Stimulated activated effector memory CD8-positive, alpha-beta T cell treated with anti-CD3 and anti-CD28 coated beads, Interleukin-12 subunit alpha, Interleukin-12 subunit beta, amount 100 ng/mL, for 72 hours (primary cell): ENCODE measurements around the gene SLC2A4.

Experiments
- ATAC-seq: fragments of 150-1000 bp; cut with Tn5 transposase; 2 replicates; pipeline ENCODE4 v1.10.0; 2021
- DNase-seq, 2 donors: peaks; one replicate each; pipeline ENCODE4 v3.0.0; 2021 to 2022; ENCODE audit warnings: low spot score in 2 of 2
- H3K27ac Mint-ChIP-seq: one replicate; pipeline ENCODE4 v1.8.0; 2022; ENCODE audit warnings: mild to moderate bottlenecking, mixed read lengths
- H3K36me3 Mint-ChIP-seq: one replicate; pipeline ENCODE4 v1.8.0; 2022; ENCODE audit warnings: mild to moderate bottlenecking, mixed read lengths
- H3K4me1 Mint-ChIP-seq: one replicate; pipeline ENCODE4 v1.8.0; 2022; ENCODE audit warnings: mixed read lengths
- H3K4me3 Mint-ChIP-seq: one replicate; pipeline ENCODE4 v1.8.0; 2022; ENCODE audit warnings: mild to moderate bottlenecking, mixed read lengths
- H3K9me3 Mint-ChIP-seq: one replicate; pipeline ENCODE4 v1.8.0; 2022; ENCODE audit warnings: mixed read lengths

SLC2A4 gene

DNA sequence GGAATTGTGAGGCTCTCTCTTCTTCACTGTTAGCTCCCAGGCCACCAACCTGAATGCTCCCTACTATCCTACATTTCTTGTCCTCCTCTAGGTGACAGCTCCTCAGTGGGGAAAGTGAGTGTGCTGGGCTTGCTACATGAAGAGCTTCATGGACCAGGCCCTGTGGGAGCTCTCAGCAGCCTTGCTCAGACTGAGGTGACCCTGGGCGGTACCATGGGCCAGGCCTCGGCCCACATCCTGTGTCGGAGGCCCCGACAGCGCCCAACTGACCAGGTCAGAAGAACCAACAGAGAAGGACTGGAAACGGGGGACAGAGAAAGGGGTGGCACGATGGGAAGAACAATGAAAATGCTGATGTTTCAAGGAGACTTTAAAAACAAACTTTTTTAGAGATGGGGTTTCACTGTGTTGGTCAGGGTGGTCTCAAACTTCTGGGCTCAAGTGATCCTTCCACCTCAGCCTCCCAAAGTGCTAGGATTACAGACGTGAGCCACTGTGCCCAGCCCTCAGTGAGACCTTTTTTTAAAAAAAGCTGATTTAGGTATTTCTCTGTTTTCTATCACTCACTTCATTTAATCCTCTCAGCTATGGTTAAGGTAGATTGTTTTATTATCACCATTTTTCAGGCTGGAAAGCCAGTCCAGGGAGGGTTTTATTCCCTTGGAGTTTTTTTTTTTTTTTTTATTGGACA is 24.6 kb upstream of the SLC2A4 start:
- H3K9me3 Mint-ChIP-seq, result no peaks in the 10 kb centered on the region
- no peak overlapping the region for H3K4me3 Mint-ChIP-seq
- DNase-seq (no peak), ATAC-seq (no peak)
- peak overlapping the region; percentile 76 for H3K27ac Mint-ChIP-seq
- peaks cover 29% of the 10 kb centered on the region for H3K4me1 Mint-ChIP-seq
- peaks cover 85% of the 10 kb centered on the region for H3K36me3 Mint-ChIP-seq

- H3K36me3 Mint-ChIP-seq, result peaks cover 73% of the 10 kb centered on the region
- peaks cover 32% of the 10 kb centered on the region for H3K4me1 Mint-ChIP-seq
- DNase-seq (no peak), ATAC-seq (no peak)
- peak overlapping the region; percentile 40 for H3K27ac Mint-ChIP-seq
- H3K9me3 Mint-ChIP-seq, result no peaks in the 10 kb centered on the region
- no peak overlapping the region for H3K4me3 Mint-ChIP-seq
Measured at GRCh38 chr17:7258731-7259554, 22.6 kb upstream of the SLC2A4 start.

- H3K36me3 Mint-ChIP-seq, result peaks cover 67% of the 10 kb centered on the region
- ATAC-seq (no peak), DNase-seq (no peak)
- no peak overlapping the region for H3K4me3 Mint-ChIP-seq
- peaks cover 35% of the 10 kb centered on the region for H3K4me1 Mint-ChIP-seq
- H3K27ac Mint-ChIP-seq, result peak overlapping the region; percentile 40
- H3K9me3 Mint-ChIP-seq, result no peaks in the 10 kb centered on the region
Measured at GRCh38 chr17:7259555-7259889, 22.0 kb upstream of the SLC2A4 start.

- Mint-ChIP-seq H3K4me3 (peak overlapping the region; percentile 75), H3K36me3 (peaks cover 63% of the 10 kb centered on the region), H3K4me1 (peaks cover 35% of the 10 kb centered on the region), H3K9me3 (no peaks in the 10 kb centered on the region), H3K27ac (no peak overlapping the region)
- ATAC-seq (no peak), DNase-seq (no peak)
Measured at GRCh38 chr17:7260151-7260550, 21.4 kb upstream of the SLC2A4 start.

- Mint-ChIP-seq H3K27ac (peak overlapping the region; percentile 50), H3K9me3 (no peaks in the 10 kb centered on the region), H3K4me1 (peaks cover 35% of the 10 kb centered on the region), H3K36me3 (peaks cover 60% of the 10 kb centered on the region), H3K4me3 (peak overlapping the region; percentile 75)
- DNase-seq (no peak), ATAC-seq (peak; percentile 46)
Measured at GRCh38 chr17:7260651-7261378, 20.7 kb upstream of the SLC2A4 start.

DNA sequence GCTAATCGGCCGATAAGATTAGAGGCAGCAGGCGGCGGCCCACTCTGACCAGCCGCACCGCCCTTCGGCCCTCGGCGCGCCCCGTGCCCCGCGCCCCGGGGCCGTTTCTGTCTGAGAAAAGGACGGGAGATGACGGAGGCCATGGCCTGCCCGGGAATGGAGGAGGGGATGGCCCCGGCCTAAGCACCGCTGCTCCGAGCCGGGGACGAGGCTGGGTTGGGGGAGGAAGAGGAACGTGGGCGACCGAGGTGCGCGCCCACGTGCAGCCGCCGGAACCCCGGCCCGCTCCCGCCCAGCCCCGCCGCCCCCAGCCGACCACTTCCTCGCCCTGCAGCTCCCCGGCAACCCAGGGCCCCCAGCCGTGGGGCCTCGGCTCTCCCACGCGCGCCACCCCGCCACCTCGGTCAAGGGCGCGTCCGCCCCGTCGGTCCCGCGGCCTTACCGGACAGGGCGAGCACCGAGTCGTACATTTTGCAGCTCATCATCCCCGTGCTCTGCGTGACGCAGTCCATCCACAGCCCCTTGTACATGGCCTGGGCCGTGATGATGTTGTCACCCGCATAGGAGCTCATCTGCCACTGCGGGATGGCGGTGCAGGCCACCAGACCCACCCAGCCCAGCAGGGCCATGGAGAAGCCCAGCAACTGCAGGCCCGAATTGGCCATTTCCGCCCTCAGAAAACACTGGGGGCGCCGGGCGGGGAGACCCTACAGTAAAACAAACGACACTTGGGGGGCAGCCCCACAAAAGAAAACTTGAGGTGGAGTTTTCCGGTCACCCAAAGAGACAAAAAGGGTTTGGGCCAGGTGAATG is 19.9 kb upstream of the SLC2A4 start:
- Mint-ChIP-seq H3K4me1 (peaks cover 31% of the 10 kb centered on the region), H3K4me3 (peak overlapping the region; percentile 75), H3K27ac (peak overlapping the region; percentile 50), H3K36me3 (peaks cover 53% of the 10 kb centered on the region), H3K9me3 (no peaks in the 10 kb centered on the region)
- DNase-seq, result no peak
- peak; percentile 60 for ATAC-seq

DNA sequence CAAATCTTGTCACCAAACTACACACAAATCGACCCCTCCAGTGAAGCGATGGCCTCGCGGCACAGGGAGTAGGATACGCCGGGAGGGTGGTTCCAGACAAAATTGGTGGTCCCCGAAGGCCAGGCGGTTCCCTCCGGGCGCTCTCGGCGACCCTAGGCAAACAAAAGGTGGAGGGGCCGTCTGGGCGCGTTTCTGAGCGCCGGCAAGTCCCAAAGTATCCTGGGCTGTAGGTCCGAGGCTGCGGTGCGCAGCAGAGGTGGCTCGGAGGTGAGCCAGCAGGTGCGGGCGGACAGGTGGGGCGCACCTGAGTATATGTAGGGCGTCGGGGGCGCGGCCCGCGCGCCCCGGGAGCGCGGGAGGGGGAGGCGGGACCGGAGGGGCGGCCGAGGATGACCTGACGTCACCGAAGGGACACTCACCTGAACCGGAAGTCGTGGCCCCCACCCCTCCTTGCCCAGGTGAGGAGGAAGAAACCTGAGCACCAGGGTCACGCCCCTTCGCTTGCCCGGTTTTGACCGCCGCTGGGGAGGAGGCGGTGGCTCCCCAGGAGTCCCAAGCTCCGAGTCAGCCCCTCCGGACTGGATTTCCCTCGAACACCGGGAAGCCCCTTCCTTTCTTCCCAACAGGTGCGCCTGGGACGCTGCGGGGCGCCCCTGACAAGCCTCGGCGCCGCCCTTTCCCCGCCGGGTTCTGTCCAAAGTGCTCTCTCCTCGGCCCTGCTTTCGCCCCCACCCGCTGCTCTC is 19.2 kb upstream of the SLC2A4 start, which contains the start of gene CLDN7:
Gene CLDN7 (minus strand): TSS at position 287 of the 743 bp plus-strand sequence. CDS start 435 bp downstream, outside the sequence.
- Mint-ChIP-seq H3K4me3 (peak within 1 kb of the TSS; percentile 75), H3K27ac (peak within 1 kb of the TSS; percentile 85), H3K9me3 (no peaks in the 10 kb centered on the region), H3K4me1 (peaks cover 26% of the 10 kb centered on the region), H3K36me3 (peaks cover 45% of the 10 kb centered on the region)
- ATAC-seq (no peak), DNase-seq (no peak)

GRCh38 chr17:7262935-7263800 is 18.4 kb upstream of the SLC2A4 start:
- Mint-ChIP-seq H3K4me1 (peaks cover 26% of the 10 kb centered on the region), H3K36me3 (peaks cover 37% of the 10 kb centered on the region), H3K4me3 (peak overlapping the region; percentile 75), H3K27ac (peak overlapping the region; percentile 85), H3K9me3 (no peaks in the 10 kb centered on the region)
- no peak for DNase-seq
- ATAC-seq, result peak; percentile 22

DNA sequence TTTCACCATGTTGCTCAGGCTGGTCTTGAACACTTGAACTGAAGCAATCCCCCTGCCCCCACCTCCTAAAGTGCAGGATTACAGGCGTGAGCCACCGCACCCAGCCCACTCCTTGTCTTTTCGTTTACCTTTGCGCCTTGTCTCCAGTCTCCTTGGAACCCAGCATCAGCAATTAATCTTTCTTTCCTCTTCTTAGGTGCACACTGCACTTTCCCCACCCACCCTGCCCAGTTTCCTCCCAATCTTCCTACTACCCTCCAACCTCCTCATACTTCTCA is 17.8 kb upstream of the SLC2A4 start:
- Mint-ChIP-seq H3K27ac (peak overlapping the region; percentile 85), H3K4me1 (peaks cover 26% of the 10 kb centered on the region), H3K36me3 (peaks cover 31% of the 10 kb centered on the region), H3K4me3 (peak overlapping the region; percentile 75), H3K9me3 (no peaks in the 10 kb centered on the region)
- DNase-seq (no peak), ATAC-seq (no peak)

GRCh38 chr17:7266784-7267183 is 14.7 kb upstream of the SLC2A4 start:
- peaks cover 23% of the 10 kb centered on the region for H3K4me1 Mint-ChIP-seq
- no peak overlapping the region for H3K27ac Mint-ChIP-seq
- no peak overlapping the region for H3K4me3 Mint-ChIP-seq
- no peaks in the 10 kb centered on the region for H3K9me3 Mint-ChIP-seq
- DNase-seq (no peak), ATAC-seq (no peak)
- peaks cover 14% of the 10 kb centered on the region for H3K36me3 Mint-ChIP-seq

- Mint-ChIP-seq H3K4me1 (peaks cover 26% of the 10 kb centered on the region), H3K4me3 (peak overlapping the region; percentile 76), H3K27ac (no peak overlapping the region), H3K9me3 (no peaks in the 10 kb centered on the region), H3K36me3 (no peaks in the 10 kb centered on the region)
- no peak for ATAC-seq
- DNase-seq, result no peak
Measured at GRCh38 chr17:7279448-7279847, 2.1 kb upstream of the SLC2A4 start.

DNA sequence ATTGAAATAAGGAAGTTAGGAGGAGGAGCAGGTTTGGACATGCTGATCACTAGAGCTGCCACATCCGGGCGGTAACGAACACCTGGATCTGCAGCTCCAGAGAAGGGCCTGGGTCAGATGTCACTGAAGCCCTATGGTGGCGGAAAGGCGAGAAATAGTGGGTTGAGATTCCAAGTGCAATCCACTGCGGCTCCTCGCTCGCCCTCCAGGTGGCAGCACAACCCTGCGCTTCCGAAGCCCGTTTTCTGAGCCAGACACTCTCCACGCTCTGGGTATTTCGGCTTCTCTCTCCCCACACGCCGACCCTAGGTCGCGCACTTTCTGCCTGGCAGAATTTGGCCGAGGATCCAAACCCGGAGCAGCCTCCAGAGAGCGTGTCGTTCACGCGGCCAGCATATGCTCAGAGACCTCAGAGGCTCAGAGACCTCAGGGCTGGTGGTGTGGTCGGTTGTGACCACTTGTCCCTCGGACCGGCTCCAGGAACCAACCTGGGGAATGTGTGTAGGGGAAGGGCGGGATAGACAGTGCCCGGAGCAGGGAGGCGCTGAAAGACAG is 922 bp upstream of the SLC2A4 start:
- H3K4me1 Mint-ChIP-seq, result peaks cover 26% of the 10 kb centered on the region
- no peaks in the 10 kb centered on the region for H3K36me3 Mint-ChIP-seq
- no peaks in the 10 kb centered on the region for H3K9me3 Mint-ChIP-seq
- no peak overlapping the region for H3K27ac Mint-ChIP-seq
- peak overlapping the region; percentile 76 for H3K4me3 Mint-ChIP-seq
- DNase-seq (peak in 1 of 2 donors; percentile 92), ATAC-seq (peak; percentile 71)

DNA sequence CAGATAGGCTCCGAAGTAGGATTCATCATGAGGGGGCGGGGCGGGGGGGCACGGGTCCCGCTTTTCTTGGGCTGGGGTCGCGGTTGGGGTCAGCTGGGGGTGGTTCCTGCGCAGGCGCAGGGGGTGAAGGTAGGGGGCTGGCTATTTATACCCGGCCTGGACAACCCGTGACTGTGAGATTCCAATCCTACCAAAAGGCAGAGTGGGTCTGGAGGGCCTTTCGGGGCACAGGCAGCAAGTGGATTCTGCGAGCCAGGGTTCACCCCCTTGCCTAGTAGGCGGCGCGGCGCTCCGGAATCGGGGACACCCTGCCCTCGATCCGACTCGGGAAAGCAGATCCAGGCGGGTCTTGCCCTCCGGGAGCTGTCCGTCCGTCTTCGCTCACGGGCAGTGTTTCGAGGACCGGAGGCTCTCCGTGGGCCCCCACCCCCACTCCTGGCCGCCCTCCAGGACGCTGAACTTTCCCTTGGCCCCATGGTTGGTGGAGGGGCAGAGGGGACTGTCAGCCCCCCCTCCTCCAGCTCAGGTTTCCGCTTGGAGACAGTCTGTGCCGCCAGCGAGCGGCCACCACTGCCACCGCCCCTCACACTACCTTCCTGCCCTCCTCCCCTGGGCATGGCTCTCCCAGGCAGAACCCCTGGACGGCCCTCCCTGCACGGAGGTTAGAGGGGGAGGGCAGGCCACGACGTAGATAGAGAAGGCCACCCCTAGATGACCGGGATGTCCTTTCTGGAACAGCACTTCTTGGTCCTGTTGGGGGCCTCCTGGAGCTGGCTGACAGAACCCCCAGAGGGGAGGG is 634 bp downstream of the SLC2A4 start:
- H3K27ac Mint-ChIP-seq, result no peak overlapping the region
- H3K4me1 Mint-ChIP-seq, result peaks cover 26% of the 10 kb centered on the region
- DNase-seq, result no peak

More for the DNA sequence above, 634 bp downstream of the SLC2A4 start:
- peak overlapping the region; percentile 76 for H3K4me3 Mint-ChIP-seq
- H3K36me3 Mint-ChIP-seq, result no peaks in the 10 kb centered on the region
- no peaks in the 10 kb centered on the region for H3K9me3 Mint-ChIP-seq
- ATAC-seq, result no peak
